Testis (tissue), 2 donors: ENCODE measurements around the gene ODAPH.

Experiments
- CTCF ChIP-seq, 3 experiments: fragments of 450-650 bp in 2 of 3; fragments of 200-600 bp in 1 of 3; sonication (generic) in 1 of 3; IDR thresholded peaks; one replicate each; pipeline ENCODE4 v1.5.1; 2016 to 2019; ENCODE audit warnings: antibody characterized with exemption in 3 of 3, mild to moderate bottlenecking in 2 of 3, moderate library complexity in 1 of 3
- POLR2A ChIP-seq: fragments of 450-650 bp; IDR thresholded peaks from one replicate; pipeline ENCODE4 v1.6.1; 2017; ENCODE audit warnings: antibody characterized with exemption, mild to moderate bottlenecking, moderate library complexity

- TF ChIP-seq CTCF (IDR thresholded peaks at IDR 0.05) (no peak), POLR2A (no peak)
Observed at GRCh38 chr4:75596061-75596460, 40.2 kb downstream of the ODAPH start.
